ENCODE data around the gene TRIM27. TPM values are rescaled to one million over a fixed set of nuclear protein-coding genes. Genes with fewer than 3 reads are reported as not detected.
A peak's percentile ranks its signal among the peaks of the same experiment; 100 is the strongest.

TRIM27 gene
- total RNA-seq, 1 donor from 2014 or later: 17.8 TPM

- H3K36me3 ChIP-seq: no peaks in the 10 kb centered on the region
- H3K9me3 ChIP-seq (replicated peaks): no peaks in the 10 kb centered on the region
- intact Hi-C loops (cut with micrococcal nuclease): loop anchor here (5.0 kb wide), 1 partner anchor 39 kb away; no protein-coding TSS in a partner anchor
- peaks cover 43% of the 10 kb centered on the region for H3K4me1 ChIP-seq
- H3K27me3 ChIP-seq (ENCODE audit: low read depth): no peaks in the 10 kb centered on the region
- DNase-seq: peak; percentile 69
- TF ChIP-seq CTCF (IDR thresholded peaks at IDR 0.05; ENCODE audit: borderline replicate concordance): no peak
- peak overlapping the region; percentile 74 for H3K4me3 ChIP-seq
- peak overlapping the region; percentile 83 for H3K27ac ChIP-seq (replicated peaks)
Observed at GRCh38 chr6:28943557-28944411, 20.0 kb upstream of the TRIM27 start.

GRCh38 chr6:28943223-28943556 lies 19.4 kb upstream of the TRIM27 start:
- Histone ChIP-seq H3K27ac (replicated peaks) (no peak overlapping the region), H3K4me1 (peaks cover 43% of the 10 kb centered on the region), H3K4me3 (peak overlapping the region; percentile 74), H3K9me3 (replicated peaks) (no peaks in the 10 kb centered on the region), H3K27me3 (ENCODE audit: low read depth) (no peaks in the 10 kb centered on the region), H3K36me3 (no peaks in the 10 kb centered on the region)
- TF ChIP-seq CTCF (IDR thresholded peaks at IDR 0.05; ENCODE audit: borderline replicate concordance): no peak
- intact Hi-C loops (cut with micrococcal nuclease): loop anchor here (5.0 kb wide), 1 partner anchor 39 kb away; no protein-coding TSS in a partner anchor
- no peak for DNase-seq

- no peak for DNase-seq
- peak overlapping the region; percentile 75 for H3K4me3 ChIP-seq
- no peaks in the 10 kb centered on the region for H3K36me3 ChIP-seq
- peaks cover 43% of the 10 kb centered on the region for H3K4me1 ChIP-seq
- TF ChIP-seq CTCF (IDR thresholded peaks at IDR 0.05; ENCODE audit: borderline replicate concordance): no peak
- H3K27ac ChIP-seq (replicated peaks): peak overlapping the region; percentile 80
- H3K9me3 ChIP-seq (replicated peaks): no peaks in the 10 kb centered on the region
- H3K27me3 ChIP-seq (ENCODE audit: low read depth): no peaks in the 10 kb centered on the region
- intact Hi-C loops (cut with micrococcal nuclease): loop anchor here (5.0 kb wide), 1 partner anchor 40 kb away; no protein-coding TSS in a partner anchor
Observed at GRCh38 chr6:28941684-28942448, 18.1 kb upstream of the TRIM27 start.

- TF ChIP-seq CTCF (IDR thresholded peaks at IDR 0.05; ENCODE audit: borderline replicate concordance): no peak
- no peaks in the 10 kb centered on the region for H3K9me3 ChIP-seq (replicated peaks)
- H3K4me1 ChIP-seq: peaks cover 43% of the 10 kb centered on the region
- no peaks in the 10 kb centered on the region for H3K36me3 ChIP-seq
- H3K27me3 ChIP-seq (ENCODE audit: low read depth): no peaks in the 10 kb centered on the region
- peak; percentile 50 for DNase-seq
- H3K4me3 ChIP-seq: peak overlapping the region; percentile 75
- H3K27ac ChIP-seq (replicated peaks): peak overlapping the region; percentile 80
- intact Hi-C loops (cut with micrococcal nuclease): loop anchor here (5.0 kb wide), 1 partner anchor 41 kb away; no protein-coding TSS in a partner anchor
Observed at GRCh38 chr6:28940858-28941683, 17.3 kb upstream of the TRIM27 start.
